SU-DHL-6 (cell line): ENCODE data around the gene CSNK1D.

Experiments used
- H2AFZ ChIP-seq: fragments of 200-600 bp; sonication (generic); 2 replicates; pipeline ENCODE4 v1.6.1; 2014; ENCODE audit warnings: low read depth, mild to moderate bottlenecking, moderate library complexity, mixed read lengths, antibody characterized with exemption, low read length; ENCODE audit not compliant: severe bottlenecking
- H3F3A ChIP-seq: fragments of 200-600 bp; shearing (Covaris generic); 2 replicates; pipeline ENCODE4 v1.6.0; 2016; ENCODE audit warnings: antibody characterized with exemption, mild to moderate bottlenecking; ENCODE audit not compliant: insufficient read depth
- H3K27ac ChIP-seq: fragments of 200-600 bp; sonication (generic); 2 replicates; pipeline ENCODE4 v1.5.1; 2016; ENCODE audit warnings: low read depth, mild to moderate bottlenecking, low read length, moderate library complexity, mixed read lengths
- H3K27me3 ChIP-seq: fragments of 200-600 bp; sonication (generic), shearing (Covaris generic); 2 replicates; pipeline ENCODE4 v1.6.0; 2014; ENCODE audit warnings: mild to moderate bottlenecking, low read length
- H3K36me3 ChIP-seq: fragments of 200-600 bp; sonication (generic); 2 replicates; pipeline ENCODE4 v1.6.1; 2014; ENCODE audit warnings: mild to moderate bottlenecking, low read length, mixed read lengths
- H3K4me2 ChIP-seq: fragments of 300-600, 200-600 bp; shearing (Covaris generic), sonication (generic); 2 replicates; pipeline ENCODE4 v1.6.0; 2014; ENCODE audit warnings: low read length, low read depth, mild to moderate bottlenecking; ENCODE audit not compliant: poor library complexity, severe bottlenecking
- H3K4me3 ChIP-seq: fragments of 200-600 bp; sonication (generic); 2 replicates; pipeline ENCODE4 v1.5.1; 2014; ENCODE audit warnings: antibody characterized with exemption, low read length, mild to moderate bottlenecking, mixed read lengths; ENCODE audit not compliant: insufficient read depth, poor library complexity, severe bottlenecking
- H3K79me2 ChIP-seq: fragments of 200-600 bp; sonication (generic); 2 replicates; pipeline ENCODE4 v1.6.1; 2014; ENCODE audit warnings: mild to moderate bottlenecking, low read length, moderate library complexity; ENCODE audit not compliant: insufficient read depth
- H3K9ac ChIP-seq: fragments of 200-600 bp; sonication (generic); 2 replicates; pipeline ENCODE4 v1.7.0; 2014; ENCODE audit warnings: mild to moderate bottlenecking, low read length
- H3K9me2 ChIP-seq: fragments of 200-600 bp; sonication (generic); replicated peaks from 2 replicates; pipeline ENCODE4 v1.6.1; 2014; ENCODE audit warnings: low read length; ENCODE audit not compliant: insufficient read depth
- H3K9me3 ChIP-seq: fragments of 200-600 bp; sonication (generic); 2 replicates; pipeline ENCODE4 v1.6.1; 2014; ENCODE audit warnings: low read length, mixed read lengths; ENCODE audit not compliant: insufficient read depth
- H4K20me1 ChIP-seq: fragments of 200-600 bp; sonication (generic); 2 replicates; pipeline ENCODE4 v1.6.1; 2014; ENCODE audit warnings: low read depth, mild to moderate bottlenecking, antibody characterized with exemption, low read length, moderate library complexity, mixed read lengths
- CTCF ChIP-seq: fragments of 200-600 bp; sonication (generic); IDR thresholded peaks from one replicate; pipeline ENCODE4 v1.5.1; 2017; ENCODE audit warnings: antibody characterized with exemption, mild to moderate bottlenecking, low read length, moderate library complexity; ENCODE audit not compliant: insufficient read depth, poor library complexity, severe bottlenecking
- EZH2phosphoT487 ChIP-seq: fragments of 200-600 bp; sonication (generic), shearing (Covaris generic); conservative IDR thresholded peaks from 2 replicates; pipeline ENCODE4 v1.6.1; 2018; ENCODE audit warnings: mild to moderate bottlenecking, antibody characterized with exemption, low read length, moderate library complexity, mixed read lengths

Gene CSNK1D

GRCh38 chr17:82241183-82241925, 32.1 kb downstream of the CSNK1D start:
- H3K9me2 ChIP-seq = no peaks in the 10 kb centered on the region
- H4K20me1 ChIP-seq = no peaks in the 10 kb centered on the region
- H2AFZ ChIP-seq = no peak overlapping the region
- no peak overlapping the region for H3K9ac ChIP-seq
- H3K27me3 ChIP-seq = no peaks in the 10 kb centered on the region
- no peaks in the 10 kb centered on the region for H3K79me2 ChIP-seq
- H3K4me3 ChIP-seq = no peak overlapping the region
- H3K9me3 ChIP-seq = no peaks in the 10 kb centered on the region
- no peaks in the 10 kb centered on the region for H3F3A ChIP-seq
- H3K27ac ChIP-seq = no peak overlapping the region
- H3K36me3 ChIP-seq = no peaks in the 10 kb centered on the region
- TF ChIP-seq EZH2phosphoT487 (no peak), CTCF (no peak)
- H3K4me2 ChIP-seq = no peak overlapping the region

- Histone ChIP-seq H3K9me2 (no peaks in the 10 kb centered on the region), H3K9me3 (no peaks in the 10 kb centered on the region), H3K9ac (no peak overlapping the region), H3K4me3 (no peak overlapping the region), H3K27me3 (no peaks in the 10 kb centered on the region), H3K36me3 (no peaks in the 10 kb centered on the region), H3K27ac (no peak overlapping the region), H4K20me1 (no peaks in the 10 kb centered on the region), H3K79me2 (no peaks in the 10 kb centered on the region), H2AFZ (no peak overlapping the region), H3F3A (no peaks in the 10 kb centered on the region), H3K4me2 (no peak overlapping the region)
- TF ChIP-seq EZH2phosphoT487 (no peak), CTCF (no peak)
These were observed 32.9 kb downstream of the CSNK1D start for GRCh38 chr17:82240506-82241182.

GRCh38 chr17:82239926-82240505, 33.5 kb downstream of the CSNK1D start:
- Histone ChIP-seq H4K20me1 (no peaks in the 10 kb centered on the region), H2AFZ (no peak overlapping the region), H3K4me3 (no peak overlapping the region), H3F3A (no peaks in the 10 kb centered on the region), H3K9ac (no peak overlapping the region), H3K9me2 (no peaks in the 10 kb centered on the region), H3K9me3 (no peaks in the 10 kb centered on the region), H3K27me3 (no peaks in the 10 kb centered on the region), H3K27ac (no peak overlapping the region), H3K36me3 (no peaks in the 10 kb centered on the region), H3K79me2 (no peaks in the 10 kb centered on the region), H3K4me2 (no peak overlapping the region)
- TF ChIP-seq CTCF = no peak
- TF ChIP-seq EZH2phosphoT487 = no peak
